Inflammatory macrophage treated with lipopolysaccharide for 4 hours (primary cell): Measurements from ENCODE around the gene ZNF521.
"Not testable (repeated sequence)": the region's sequence is repeated elsewhere in the genome, so short reads cannot be mapped to it uniquely, and the experiment has no call there.

Experiments used
- DNase-seq: peaks from one replicate; pipeline ENCODE4 v3.0.0-alpha.2; 2020

The ZNF521 gene

DNA sequence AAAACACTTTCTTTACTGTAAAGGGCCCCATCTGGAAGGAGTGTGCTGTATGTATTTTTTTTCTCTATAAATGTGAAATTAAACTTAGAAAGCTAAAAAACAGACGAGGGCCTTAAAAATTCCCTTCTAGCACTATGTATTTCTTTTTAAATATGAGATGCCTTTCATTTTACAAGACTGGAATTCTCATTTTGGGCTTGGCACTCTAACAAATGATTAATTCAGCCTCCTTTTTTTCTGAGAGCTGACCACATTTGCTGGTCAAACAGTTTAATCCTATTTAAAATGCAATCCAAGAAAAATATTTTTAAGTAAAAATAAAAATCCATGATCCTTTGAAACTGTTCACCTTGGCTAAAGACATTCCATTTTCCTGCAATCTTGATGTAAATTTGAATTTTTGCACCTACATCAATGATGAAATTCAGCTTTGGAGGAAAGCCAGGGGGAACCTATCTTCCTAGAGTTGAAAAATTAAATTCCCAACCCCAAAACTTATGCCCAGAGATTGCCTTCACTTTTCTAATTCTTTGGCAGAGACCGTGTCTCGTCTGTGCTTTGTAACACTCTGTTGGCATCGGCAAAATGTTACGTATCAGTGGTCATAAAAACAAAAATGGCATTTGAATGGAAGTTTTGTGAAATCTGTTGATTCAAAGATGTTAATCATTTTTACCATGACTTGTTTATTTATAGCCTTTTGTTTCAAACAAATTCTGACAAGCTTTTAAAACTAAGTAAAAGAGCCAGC is 284.5 kb downstream of the ZNF521 start:
- no peak for DNase-seq

DNA sequence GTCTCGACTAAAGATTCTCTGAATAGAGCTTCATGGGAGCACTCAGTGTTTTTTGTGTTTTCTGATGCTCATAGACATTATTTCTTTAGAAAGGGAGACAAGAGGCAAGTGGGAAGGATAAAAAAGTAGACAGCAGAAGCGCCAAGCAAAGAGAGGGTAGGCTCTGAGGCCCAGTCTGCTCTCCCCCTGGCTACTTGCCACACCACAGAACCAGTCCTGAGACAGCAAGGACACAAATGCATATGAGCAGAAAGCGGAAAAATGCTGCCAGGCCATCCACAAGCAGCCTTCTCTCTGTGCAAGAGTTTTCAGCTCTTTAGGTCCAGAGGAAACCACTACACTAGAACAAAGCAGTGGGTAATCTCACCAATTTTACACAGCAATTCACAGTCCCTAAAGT is 285.4 kb downstream of the ZNF521 start:
- no peak for DNase-seq

GRCh38 chr18:25062720-25063119 is 289.2 kb downstream of the ZNF521 start:
- DNase-seq: no peak

DNA sequence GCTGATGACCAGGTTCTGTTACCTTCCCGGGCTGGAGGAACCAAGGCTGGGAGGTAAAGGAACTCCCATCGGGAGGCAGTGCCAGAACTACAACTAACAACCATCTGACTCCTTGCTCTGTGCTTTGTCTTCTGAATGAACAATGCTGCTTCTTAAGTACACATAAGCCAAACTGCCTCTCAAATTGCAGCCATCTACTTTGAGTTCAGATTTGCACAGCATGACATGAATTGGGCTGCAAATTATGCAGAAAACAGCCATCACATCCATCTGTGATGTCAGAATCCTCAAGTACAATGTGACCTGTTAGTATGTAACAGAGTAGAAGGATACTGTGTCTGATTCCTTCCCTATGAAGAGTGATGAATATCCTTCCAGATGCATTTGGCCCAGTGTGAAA is 290.6 kb downstream of the ZNF521 start:
- DNase-seq: no peak

DNA sequence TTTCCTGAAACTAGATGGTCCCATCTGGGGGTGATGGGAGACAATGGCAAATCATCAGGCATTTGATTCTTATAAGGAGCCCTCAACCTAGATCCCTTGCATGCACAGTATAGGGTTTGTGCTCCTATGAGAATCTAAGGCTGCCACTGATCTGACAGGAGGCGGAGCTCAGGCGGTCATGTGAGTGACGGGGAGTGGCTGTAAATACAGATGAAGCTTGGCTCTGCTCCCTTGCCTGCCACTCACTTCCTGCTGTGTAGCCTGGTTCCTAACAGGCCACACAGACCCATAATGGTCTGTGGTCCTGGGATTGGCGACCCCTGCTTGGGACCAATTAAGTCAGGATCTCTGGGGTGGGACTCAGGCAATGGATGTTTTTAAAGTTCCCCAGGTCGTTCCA is 293.4 kb downstream of the ZNF521 start:
- no peak for DNase-seq

GRCh38 chr18:25057491-25058050 is 294.4 kb downstream of the ZNF521 start:
- DNase-seq: no peak

DNA sequence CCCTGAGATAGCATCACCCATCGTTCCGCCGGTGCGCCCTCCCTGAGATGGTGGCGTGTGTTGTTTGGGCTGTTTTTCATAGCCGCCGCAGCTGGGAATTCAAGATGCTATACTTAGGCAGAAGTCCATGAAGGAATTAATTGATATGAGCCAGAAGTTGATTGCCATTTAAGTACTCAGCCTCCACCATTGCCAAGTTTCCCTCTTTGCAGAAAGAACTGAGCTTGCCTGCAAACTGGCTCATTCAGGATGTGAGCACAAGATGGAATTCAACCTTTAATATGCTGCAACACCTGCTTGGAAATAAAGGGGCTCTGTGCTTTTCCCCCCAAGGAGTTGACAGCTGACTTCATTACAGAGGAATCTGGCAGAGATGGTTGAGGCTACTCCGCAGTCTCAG is 295.5 kb downstream of the ZNF521 start:
- no peak for DNase-seq

GRCh38 chr18:25055076-25055475 is 296.9 kb downstream of the ZNF521 start:
- DNase-seq: no peak

DNA sequence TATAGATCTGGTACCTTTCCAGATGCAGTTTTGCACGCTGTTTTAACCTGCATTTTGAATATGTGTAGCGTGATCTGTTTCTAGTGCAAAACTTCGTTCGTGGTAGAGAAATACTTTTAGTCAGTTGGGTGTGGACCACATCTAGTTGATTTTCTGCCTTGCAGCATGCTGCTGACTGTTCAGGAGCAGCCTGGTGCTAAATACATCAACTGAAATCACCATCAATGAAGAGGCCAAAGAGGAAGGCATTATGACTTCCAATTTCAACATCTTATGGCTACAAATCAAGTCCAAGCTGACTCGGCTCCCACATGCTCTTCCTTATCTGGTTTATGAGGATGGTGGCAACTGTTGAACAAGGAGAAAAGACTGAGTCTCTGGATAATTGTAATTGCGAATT is 298.5 kb downstream of the ZNF521 start:
- no peak for DNase-seq

DNA sequence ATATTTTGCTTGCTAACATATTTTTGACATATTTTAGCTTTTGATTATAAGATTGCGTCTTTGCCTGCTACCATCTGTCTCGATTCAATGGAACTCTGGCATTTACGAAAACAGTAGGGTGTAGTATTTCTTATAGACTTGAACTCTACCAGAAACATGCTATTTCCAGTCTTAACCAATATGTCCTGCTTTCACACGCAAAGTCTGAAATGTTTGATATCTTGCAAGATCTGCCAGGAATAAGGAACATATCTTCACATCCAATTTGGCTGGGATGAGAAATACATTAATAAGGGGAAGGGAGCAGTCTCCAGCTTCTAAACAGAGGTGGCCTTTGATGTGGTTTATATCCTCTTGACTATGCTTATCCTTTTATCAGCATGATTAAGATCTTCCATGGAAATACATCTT is 299.4 kb downstream of the ZNF521 start:
- DNase-seq: no peak

- DNase-seq: no peak
Measured at GRCh38 chr18:25050605-25051004, 301.4 kb downstream of the ZNF521 start.

- DNase-seq: no peak
Measured at GRCh38 chr18:25047983-25048382, 304.0 kb downstream of the ZNF521 start.

GRCh38 chr18:25047421-25047820 is 304.5 kb downstream of the ZNF521 start:
- no peak for DNase-seq

DNA sequence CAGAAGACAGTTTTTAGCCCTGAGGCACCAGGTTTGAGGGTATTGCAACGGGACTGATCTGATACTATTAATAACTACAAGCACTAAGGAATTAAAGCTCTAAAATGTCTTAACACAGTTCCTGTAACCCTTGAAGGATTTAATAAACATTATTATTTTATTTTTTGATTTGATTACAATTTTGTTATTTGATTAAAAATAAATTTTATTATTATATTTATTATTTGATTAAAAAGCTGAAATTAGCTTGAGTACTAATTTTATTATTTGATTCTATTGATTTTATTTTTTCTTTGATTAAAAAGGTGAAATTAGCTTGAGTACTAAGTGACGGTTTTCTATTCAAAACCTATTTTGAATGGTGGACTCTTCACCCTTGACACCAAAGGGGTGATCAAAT is 307.3 kb downstream of the ZNF521 start:
- DNase-seq: no peak

GRCh38 chr18:25043104-25043503 is 308.9 kb downstream of the ZNF521 start:
- no peak for DNase-seq

DNA sequence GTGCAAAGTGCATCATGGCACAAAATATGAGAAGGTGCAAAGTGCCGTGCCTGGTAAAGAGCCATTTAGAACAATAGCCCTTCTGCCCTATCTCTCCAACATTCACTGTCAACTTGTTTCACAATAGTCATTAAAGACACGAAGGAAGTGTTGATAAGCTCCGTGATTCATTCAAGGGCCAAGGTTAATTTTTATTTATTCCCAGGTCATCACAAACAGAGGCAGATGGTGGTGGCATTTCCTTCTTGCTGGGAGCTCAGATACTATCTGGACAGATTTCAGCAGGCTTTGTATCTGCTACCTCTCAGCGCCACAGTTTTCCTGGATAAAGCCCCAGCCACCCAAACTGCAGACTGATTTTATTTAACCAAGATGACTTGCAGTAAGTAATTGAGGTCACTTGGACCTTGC is 309.3 kb downstream of the ZNF521 start:
- DNase-seq: no peak

DNA sequence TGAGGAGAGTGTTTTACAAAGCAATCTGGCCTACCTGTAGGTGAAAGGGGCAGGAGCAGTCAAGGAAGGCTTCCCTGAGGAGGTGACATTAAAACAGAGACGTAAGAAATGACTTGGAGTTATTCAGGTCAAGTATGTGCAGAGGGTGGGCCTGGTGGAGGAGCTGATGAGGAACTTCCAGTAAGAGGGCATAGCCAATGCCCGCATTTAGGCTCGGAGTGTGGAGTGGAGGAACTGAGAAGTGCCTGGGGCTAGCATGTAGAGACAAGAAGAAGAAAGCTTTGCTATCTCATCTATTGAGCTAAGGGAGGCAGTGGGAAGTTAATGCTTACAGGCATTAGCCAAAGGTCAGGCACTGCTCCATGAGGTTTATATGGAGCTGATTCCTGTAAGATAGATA is 312.2 kb downstream of the ZNF521 start:
- no peak for DNase-seq

- no peak for DNase-seq
Measured at GRCh38 chr18:25038261-25038660, 313.7 kb downstream of the ZNF521 start.

- DNase-seq: no peak
Measured at GRCh38 chr18:25033747-25034471, 318.1 kb downstream of the ZNF521 start.

DNA sequence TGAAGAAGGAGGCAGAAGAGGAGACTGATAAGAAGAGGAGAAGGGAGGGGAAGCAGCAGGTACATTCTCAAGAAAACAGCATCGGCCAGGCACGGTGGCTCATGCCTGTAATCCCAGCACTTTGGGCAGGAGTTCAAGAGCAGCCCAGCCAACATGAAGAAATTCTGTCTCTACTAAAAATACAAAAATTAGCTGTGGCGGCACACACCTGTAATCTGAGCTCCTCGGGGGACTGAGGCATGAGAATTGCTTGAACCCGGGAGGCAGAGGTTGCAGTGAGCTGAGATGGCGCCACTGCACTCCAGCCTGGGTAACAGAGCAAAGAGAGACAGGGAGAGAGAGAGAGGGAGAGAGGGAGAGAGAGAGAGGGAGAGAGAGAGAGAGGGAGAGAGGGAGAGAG is 318.8 kb downstream of the ZNF521 start:
- not testable (repeated sequence) for DNase-seq

DNA sequence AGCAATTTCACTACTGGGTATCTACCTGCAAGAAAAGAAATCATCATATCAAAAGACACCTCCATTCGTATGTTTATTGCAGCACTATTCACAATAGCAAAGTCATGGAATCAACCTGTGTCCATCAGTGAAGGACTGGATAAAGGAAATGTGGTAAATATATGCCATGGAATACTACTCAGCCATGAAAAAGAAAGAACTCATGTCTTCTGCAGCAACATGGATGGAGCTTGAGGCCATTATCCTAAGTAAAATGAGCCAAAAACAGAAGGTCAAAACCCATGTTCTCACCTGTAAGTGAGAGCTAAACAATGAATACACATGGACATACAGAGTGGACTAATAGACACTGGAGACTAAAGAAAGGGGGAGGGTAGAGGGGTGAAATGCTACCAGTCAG is 322.2 kb downstream of the ZNF521 start:
- no peak for DNase-seq

- no peak for DNase-seq
Measured at GRCh38 chr18:25019931-25020330, 332.0 kb downstream of the ZNF521 start.

GRCh38 chr18:25019086-25019860 is 332.7 kb downstream of the ZNF521 start:
- no peak for DNase-seq

DNA sequence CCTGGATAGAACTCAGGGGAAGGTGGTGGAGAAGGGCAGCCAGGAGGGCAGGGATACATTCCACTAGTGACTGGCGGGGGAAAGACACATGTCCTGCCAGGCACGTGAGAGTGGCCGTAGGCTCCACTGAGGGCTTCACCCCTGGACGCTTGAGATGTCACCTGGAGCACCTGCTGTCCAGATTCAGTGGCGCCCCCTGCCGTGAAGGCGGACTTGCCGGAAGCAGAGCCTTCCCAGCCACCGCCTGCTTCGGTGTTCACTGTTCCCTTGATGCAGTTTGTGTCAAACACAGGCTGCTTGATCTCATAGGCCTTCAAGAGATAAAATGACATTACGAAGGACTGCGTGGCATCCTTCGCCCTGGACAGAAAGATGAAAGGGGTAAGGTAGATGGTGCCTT is 335.3 kb downstream of the ZNF521 start:
- no peak for DNase-seq
